HepG2 (cell line): ENCODE data around the gene FILIP1. TPM values are rescaled to one million over a fixed set of nuclear protein-coding genes. Genes with fewer than 3 reads are reported as not detected.

Experiments used
- ARID5B ChIP-seq: IDR thresholded peaks from 2 replicates; pipeline ENCODE4 v1.4.0; 2020; ENCODE audit warnings: mild to moderate bottlenecking, missing genetic modification reagents
- ATAD3A ChIP-seq: sonication (generic); formaldehyde crosslinking; IDR thresholded peaks from 2 replicates; pipeline ENCODE4 v1.4.0; 2020; ENCODE audit warnings: missing genetic modification reagents
- FIP1L1 ChIP-seq: fragments of 200-400 bp; formaldehyde crosslinking; IDR thresholded peaks from 2 replicates; pipeline ENCODE4 v1.6.1; 2018; ENCODE audit warnings: low read depth, mild to moderate bottlenecking, low read length, moderate library complexity, borderline replicate concordance; ENCODE audit not compliant: insufficient read depth
- FOXJ3 ChIP-seq: sonication (generic); formaldehyde crosslinking; IDR thresholded peaks from 2 replicates; pipeline ENCODE4 v1.4.0; 2020; ENCODE audit warnings: missing genetic modification reagents, mild to moderate bottlenecking, borderline replicate concordance
- GPN1 ChIP-seq: sonication (generic); formaldehyde crosslinking; IDR thresholded peaks from 2 replicates; pipeline ENCODE4 v1.5.1; 2020; ENCODE audit warnings: missing genetic modification reagents, borderline replicate concordance
- KMT2B ChIP-seq: IDR thresholded peaks from 2 replicates; pipeline ENCODE4 v1.6.1; 2016; ENCODE audit warnings: missing genetic modification reagents, missing compliant biosample characterization
- MTA1 ChIP-seq: sonication (generic); formaldehyde crosslinking; IDR thresholded peaks from 2 replicates; pipeline ENCODE4 v1.4.0; 2020; ENCODE audit warnings: missing genetic modification reagents, mild to moderate bottlenecking, borderline replicate concordance
- RCOR2 ChIP-seq: IDR thresholded peaks from 2 replicates; pipeline ENCODE4 v1.6.1; 2016; ENCODE audit warnings: missing biosample characterization, missing genetic modification reagents
- RERE ChIP-seq: IDR thresholded peaks from 2 replicates; pipeline ENCODE4 v1.6.1; 2016; ENCODE audit warnings: low read depth, missing genetic modification reagents, missing compliant biosample characterization
- TBX3 ChIP-seq: fragments of 450-650 bp; IDR thresholded peaks from 2 replicates; pipeline ENCODE4 v1.6.1; 2017; ENCODE audit warnings: antibody characterized with exemption, mild to moderate bottlenecking, inconsistent platforms, borderline replicate concordance
- TFAP4 ChIP-seq: sonication (generic); IDR thresholded peaks from 2 replicates; pipeline ENCODE4 v1.6.1; 2016; ENCODE audit warnings: low read depth, borderline replicate concordance
- XBP1 ChIP-seq: sonication (generic); formaldehyde crosslinking; IDR thresholded peaks from 2 replicates; pipeline ENCODE4 v1.5.0; 2020; ENCODE audit warnings: missing genetic modification reagents
- XRCC5 ChIP-seq: fragments of 200-400 bp; formaldehyde crosslinking; optimal IDR thresholded peaks from 2 replicates; pipeline ENCODE3; 2017; ENCODE audit warnings: mild to moderate bottlenecking, low read length
- ZFAT ChIP-seq: sonication (generic); formaldehyde crosslinking; conservative IDR thresholded peaks from 2 replicates; pipeline ENCODE4 v1.8.1; 2023; ENCODE audit warnings: missing genetic modification reagents, inconsistent platforms
- ZNF512B ChIP-seq: sonication (generic); formaldehyde crosslinking; IDR thresholded peaks from 2 replicates; pipeline ENCODE4 v1.5.1; 2020; ENCODE audit warnings: missing genetic modification reagents, mild to moderate bottlenecking, borderline replicate concordance
- ZNF564 ChIP-seq: sonication (generic); formaldehyde crosslinking; IDR thresholded peaks from 2 replicates; pipeline ENCODE4 v1.8.1; 2023; ENCODE audit warnings: mild to moderate bottlenecking, missing genetic modification reagents
- polyA plus RNA-seq, 8 experiments: library from polyadenylated mRNA; depleted of rRNA in 3 of 8; stranded (reverse) in 7 of 8; unstranded in 1 of 8; fragments of >200 nt; fragmentation: Illumina TruSeq in 4 of 8; extraction: Trizol in 4 of 8; gene quantifications; 2 replicates each; pipeline versions ENCODE4 v1.2.1 to v1.2.3, GENCODE V29; 2011 to 2016; ENCODE audit warnings: low read depth in 4 of 8, missing spikeins in 1 of 8, mixed read lengths in 1 of 8; ENCODE audit not compliant: insufficient read depth in 1 of 8
- total RNA-seq, 5 experiments: library from RNA; depleted of rRNA; stranded (reverse); fragments of >200 nt; fragmentation: Illumina TruSeq; extraction: Trizol; gene quantifications; 2 replicates each; pipeline ENCODE4 v1.2.3, GENCODE V29; 2016; ENCODE audit warnings: low read depth in 1 of 5

Gene FILIP1
- total and polyA plus RNA-seq, 2 of the 13 experiments (the other 11 are each of a cell fraction or from before 2014, with no cell fraction given), result not detected

GRCh38 chr6:75284632-75285282 lies 208.8 kb downstream of the FILIP1 start, which contains the start of gene TMEM30A (continued):
- TF ChIP-seq XRCC5 (peak; percentile 89), GPN1 (CRISPR knock-in tag) (no peak), XBP1 (CRISPR knock-in tag) (no peak), RCOR2 (no peak), MTA1 (CRISPR knock-in tag) (peak; percentile 84; the same call in 1 of the 2 replicates), FIP1L1 (no peak), ATAD3A (no peak), ARID5B (CRISPR knock-in tag) (peak; percentile 19), TFAP4 (peak; percentile 85; the same call in 1 of the 2 replicates), RERE (CRISPR knock-in tag) (no peak), FOXJ3 (no peak), ZNF512B (0 out of 2 replicates have a peak, but pooled peaks have one; percentile 12), ZFAT (no peak), ZNF564 (CRISPR knock-in tag) (no peak), TBX3 (peak; percentile 28; the same call in 1 of the 2 replicates), KMT2B (CRISPR knock-in tag) (peak; percentile 95)
